PC-9 (cell line): ENCODE results near the gene DIAPH3.

Experiments
- EZH2 ChIP-seq: fragments of 200-600 bp; sonication (generic); IDR thresholded peaks from 2 replicates; pipeline ENCODE4 v1.8.0; 2017; ENCODE audit warnings: antibody characterized with exemption, low read depth
- TF ChIP-seq, protein P1 (sequence below): fragments of 200-600 bp; sonication (generic); conservative IDR thresholded peaks from 2 replicates; pipeline ENCODE4 v1.6.1; 2017; ENCODE audit warnings: mixed run types, antibody characterized with exemption, mild to moderate bottlenecking, moderate library complexity

DNA sequence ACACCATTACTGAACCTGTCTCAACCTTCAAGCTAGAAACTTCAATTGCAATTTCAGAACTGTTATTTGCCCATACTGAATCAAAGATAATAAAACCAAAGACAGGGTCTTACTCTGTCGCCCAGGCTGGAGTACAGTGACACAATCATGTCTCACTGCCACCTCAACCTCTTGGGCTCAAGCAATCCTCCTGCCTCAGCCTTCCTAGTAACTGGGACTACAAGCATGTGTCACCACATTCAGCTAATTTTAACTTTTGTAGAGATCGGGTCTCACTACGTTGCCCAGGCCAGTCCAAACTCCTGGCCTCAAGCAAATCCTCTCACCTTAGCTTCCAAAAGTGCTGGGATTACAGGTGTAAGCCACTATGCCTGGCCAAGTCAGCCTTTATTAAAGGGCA lies 143.4 kb downstream of the DIAPH3 start:
- TF ChIP-seq, protein P1, sequence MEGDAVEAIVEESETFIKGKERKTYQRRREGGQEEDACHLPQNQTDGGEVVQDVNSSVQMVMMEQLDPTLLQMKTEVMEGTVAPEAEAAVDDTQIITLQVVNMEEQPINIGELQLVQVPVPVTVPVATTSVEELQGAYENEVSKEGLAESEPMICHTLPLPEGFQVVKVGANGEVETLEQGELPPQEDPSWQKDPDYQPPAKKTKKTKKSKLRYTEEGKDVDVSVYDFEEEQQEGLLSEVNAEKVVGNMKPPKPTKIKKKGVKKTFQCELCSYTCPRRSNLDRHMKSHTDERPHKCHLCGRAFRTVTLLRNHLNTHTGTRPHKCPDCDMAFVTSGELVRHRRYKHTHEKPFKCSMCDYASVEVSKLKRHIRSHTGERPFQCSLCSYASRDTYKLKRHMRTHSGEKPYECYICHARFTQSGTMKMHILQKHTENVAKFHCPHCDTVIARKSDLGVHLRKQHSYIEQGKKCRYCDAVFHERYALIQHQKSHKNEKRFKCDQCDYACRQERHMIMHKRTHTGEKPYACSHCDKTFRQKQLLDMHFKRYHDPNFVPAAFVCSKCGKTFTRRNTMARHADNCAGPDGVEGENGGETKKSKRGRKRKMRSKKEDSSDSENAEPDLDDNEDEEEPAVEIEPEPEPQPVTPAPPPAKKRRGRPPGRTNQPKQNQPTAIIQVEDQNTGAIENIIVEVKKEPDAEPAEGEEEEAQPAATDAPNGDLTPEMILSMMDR = no peak
- TF ChIP-seq EZH2 = no peak
